Astrocyte (in vitro differentiated cells and primary cell): Measurements from ENCODE around the gene IL3RA. TPM values are rescaled to one million over a fixed set of nuclear protein-coding genes. Genes with fewer than 3 reads are reported as not detected.

Source experiments
- DNase-seq: peaks from one replicate; pipeline ENCODE4 v3.0.0-alpha.2; 2010; ENCODE audit warnings: low read depth
- FAIRE-seq: peaks from 2 replicates; lab custom pipeline; 2011; peaks lifted over from hg19 to GRCh38; lab: Jason Lieb, UNC
- H2AFZ ChIP-seq: 2 replicates; pipeline ENCODE4 v1.6.0; 2012; ENCODE audit warnings: low read depth, low read length, inconsistent platforms
- H3K27ac ChIP-seq: 2 replicates; pipeline ENCODE4 v1.5.1; 2011; ENCODE audit warnings: low read depth, low read length, inconsistent platforms
- H3K27me3 ChIP-seq: 2 replicates; pipeline ENCODE4 v1.6.0; 2011; ENCODE audit warnings: low read length, inconsistent platforms; ENCODE audit not compliant: insufficient read depth
- H3K36me3 ChIP-seq: 2 replicates; pipeline ENCODE4 v1.5.1; 2011; ENCODE audit warnings: low read length, inconsistent platforms; ENCODE audit not compliant: insufficient read depth
- H3K4me1 ChIP-seq: 2 replicates; pipeline ENCODE4 v1.5.1; 2011; ENCODE audit warnings: low read length, inconsistent platforms; ENCODE audit not compliant: insufficient read depth
- H3K4me2 ChIP-seq: 2 replicates; pipeline ENCODE4 v1.6.0; 2012; ENCODE audit warnings: low read length, inconsistent platforms
- H3K4me3 ChIP-seq: 2 replicates; pipeline ENCODE4 v1.5.1; 2011; ENCODE audit warnings: low read depth, mild to moderate bottlenecking, low read length, inconsistent platforms; ENCODE audit not compliant: insufficient read depth
- H3K79me2 ChIP-seq: 2 replicates; pipeline ENCODE4 v1.6.0; 2012; ENCODE audit warnings: mild to moderate bottlenecking, low read length, inconsistent platforms; ENCODE audit not compliant: insufficient read depth
- H3K9ac ChIP-seq: 2 replicates; pipeline ENCODE4 v1.6.0; 2012; ENCODE audit warnings: mild to moderate bottlenecking, low read length, inconsistent platforms
- H3K9me3 ChIP-seq: 2 replicates; pipeline ENCODE4 v1.5.1; 2012; ENCODE audit warnings: low read depth, mild to moderate bottlenecking, low read length, inconsistent platforms; ENCODE audit not compliant: insufficient read depth
- H4K20me1 ChIP-seq: 2 replicates; pipeline ENCODE4 v1.6.0; 2012; ENCODE audit warnings: low read length, inconsistent platforms; ENCODE audit not compliant: insufficient read depth
- H3K27ac Mint-ChIP-seq: one replicate; pipeline ENCODE4 v1.8.0; 2021; ENCODE audit warnings: mild to moderate bottlenecking, mixed read lengths; ENCODE audit not compliant: unreplicated experiment
- H3K27me3 Mint-ChIP-seq: one replicate; pipeline ENCODE4 v1.8.0; 2021; ENCODE audit warnings: low read depth, mixed read lengths; ENCODE audit not compliant: unreplicated experiment
- H3K36me3 Mint-ChIP-seq: one replicate; pipeline ENCODE4 v1.8.0; 2021; ENCODE audit warnings: low read depth, mixed read lengths; ENCODE audit not compliant: unreplicated experiment
- H3K4me1 Mint-ChIP-seq: one replicate; pipeline ENCODE4 v1.8.0; 2021; ENCODE audit warnings: low read depth, mixed read lengths; ENCODE audit not compliant: unreplicated experiment
- H3K4me3 Mint-ChIP-seq: one replicate; pipeline ENCODE4 v1.8.0; 2021; ENCODE audit warnings: mild to moderate bottlenecking, moderate library complexity, mixed read lengths; ENCODE audit not compliant: unreplicated experiment
- H3K9me3 Mint-ChIP-seq: one replicate; pipeline ENCODE4 v1.8.0; 2021; ENCODE audit warnings: mild to moderate bottlenecking, mixed read lengths; ENCODE audit not compliant: unreplicated experiment
- CTCF ChIP-seq: IDR thresholded peaks from 2 replicates; pipeline ENCODE4 v1.5.1; 2011; ENCODE audit warnings: low read depth, mild to moderate bottlenecking, inconsistent platforms, low read length, moderate library complexity; ENCODE audit not compliant: insufficient read depth
- EZH2 ChIP-seq: IDR thresholded peaks from 2 replicates; pipeline ENCODE4 v1.6.1; 2012; ENCODE audit warnings: mild to moderate bottlenecking, low read length, inconsistent platforms; ENCODE audit not compliant: insufficient read depth
- total RNA-seq: library from RNA; stranded (reverse); gene quantifications from 2 replicates; pipeline ENCODE4 v1.2.1, GENCODE V29; 2021

IL3RA gene
- total RNA-seq, 1 donor from 2014 or later: not detected

GRCh38 chrX:1322393-1322792, 14.2 kb upstream of the IL3RA start:
- Histone ChIP-seq H3K4me1 (no peaks in the 10 kb centered on the region), H3K27me3 (no peaks in the 10 kb centered on the region), H2AFZ (no peak overlapping the region), H3K4me3 (no peak overlapping the region), H3K36me3 (no peaks in the 10 kb centered on the region), H3K79me2 (no peaks in the 10 kb centered on the region), H3K27ac (no peak overlapping the region), H4K20me1 (no peaks in the 10 kb centered on the region), H3K4me2 (no peak overlapping the region), H3K9ac (no peak overlapping the region), H3K9me3 (no peaks in the 10 kb centered on the region)
- H3K4me1 Mint-ChIP-seq: no peaks in the 10 kb centered on the region
- no peaks in the 10 kb centered on the region for H3K36me3 Mint-ChIP-seq
- TF ChIP-seq EZH2: no peak
- no peak for TF ChIP-seq CTCF
- H3K4me3 Mint-ChIP-seq: no peak overlapping the region
- no peaks in the 10 kb centered on the region for H3K27me3 Mint-ChIP-seq
- H3K27ac Mint-ChIP-seq: no peak overlapping the region
- peaks cover 6% of the 10 kb centered on the region for H3K9me3 Mint-ChIP-seq
- no peak for DNase-seq
- FAIRE-seq: no peak

DNA sequence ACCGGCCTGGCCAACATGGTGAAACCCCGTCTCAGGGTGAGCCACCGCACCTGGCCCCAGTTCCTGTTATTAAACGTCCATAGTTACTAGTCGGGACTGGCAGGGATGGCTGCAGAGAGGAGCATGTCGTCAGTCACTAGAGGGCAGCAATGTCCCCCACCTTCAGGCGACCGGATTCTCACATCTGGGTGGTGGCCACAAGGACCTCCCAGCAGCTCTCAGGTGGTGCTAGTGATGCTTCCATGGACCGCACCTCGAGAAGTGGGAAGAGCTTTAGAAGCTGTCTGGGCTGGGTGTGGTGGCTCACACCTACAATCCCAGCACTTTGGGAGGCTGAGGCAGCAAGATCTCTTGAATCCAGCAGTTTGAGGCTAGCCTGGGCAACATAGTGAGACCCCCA, 13.3 kb upstream of the IL3RA start:
- Histone ChIP-seq H4K20me1 (no peaks in the 10 kb centered on the region), H3K9ac (no peak overlapping the region), H3K4me3 (no peak overlapping the region)

More for the DNA sequence above, 13.3 kb upstream of the IL3RA start:
- Mint-ChIP-seq H3K36me3 (no peaks in the 10 kb centered on the region), H3K9me3 (peaks cover 3% of the 10 kb centered on the region), H3K27ac (no peak overlapping the region), H3K27me3 (no peaks in the 10 kb centered on the region), H3K4me1 (no peaks in the 10 kb centered on the region), H3K4me3 (no peak overlapping the region)
- no peak overlapping the region for H3K4me2 ChIP-seq
- H3K36me3 ChIP-seq: no peaks in the 10 kb centered on the region
- TF ChIP-seq CTCF (no peak), EZH2 (no peak)
- no peak overlapping the region for H2AFZ ChIP-seq
- H3K79me2 ChIP-seq: no peaks in the 10 kb centered on the region
- DNase-seq (no peak), FAIRE-seq (no peak)
- no peaks in the 10 kb centered on the region for H3K9me3 ChIP-seq
- H3K27ac ChIP-seq: no peak overlapping the region
- no peaks in the 10 kb centered on the region for H3K27me3 ChIP-seq
- no peaks in the 10 kb centered on the region for H3K4me1 ChIP-seq
